AG10803 (cell line): ENCODE results near the gene STON1.
A peak's percentile ranks its signal among the peaks of the same experiment; 100 is the strongest.
"Not testable (repeated sequence)": the region's sequence is repeated elsewhere in the genome, so short reads cannot be mapped to it uniquely, and the experiment has no call there.

Experiments used
- DNase-seq: peaks from one replicate; pipeline ENCODE4 v3.0.0; 2010; ENCODE audit warnings: low read depth
- H3K4me3 ChIP-seq: 2 replicates; pipeline ENCODE4 v1.5.1; 2011; ENCODE audit warnings: mild to moderate bottlenecking, low read length, control low read depth
- CTCF ChIP-seq: conservative IDR thresholded peaks from 2 replicates; pipeline ENCODE4 v1.5.1; 2011; ENCODE audit warnings: mild to moderate bottlenecking, low read length, control low read depth, inconsistent platforms

The STON1 gene

GRCh38 chr2:48600204-48600813, 70.4 kb downstream of the STON1 start:
- TF ChIP-seq CTCF: peak; percentile 87
- peak; percentile 36 for DNase-seq
- no peak overlapping the region for H3K4me3 ChIP-seq

- H3K4me3 ChIP-seq: no peak overlapping the region
- no peak for TF ChIP-seq CTCF
- DNase-seq: peak; percentile 84
Observed at GRCh38 chr2:48600917-48601316, 71.0 kb downstream of the STON1 start.

GRCh38 chr2:48601349-48601748, 71.4 kb downstream of the STON1 start:
- TF ChIP-seq CTCF: peak; percentile 52
- DNase-seq: no peak

GRCh38 chr2:48605482-48606175, 75.7 kb downstream of the STON1 start:
- no peak overlapping the region for H3K4me3 ChIP-seq
- TF ChIP-seq CTCF: no peak
- no peak for DNase-seq

More at GRCh38 chr2:48601349-48601748, 71.4 kb downstream of the STON1 start:
- H3K4me3 ChIP-seq: no peak overlapping the region

GRCh38 chr2:48607307-48608014, 77.5 kb downstream of the STON1 start:
- TF ChIP-seq CTCF: no peak
- no peak overlapping the region for H3K4me3 ChIP-seq
- DNase-seq: peak; percentile 52

GRCh38 chr2:48613211-48613610, 83.3 kb downstream of the STON1 start:
- no peak overlapping the region for H3K4me3 ChIP-seq
- no peak for TF ChIP-seq CTCF
- no peak for DNase-seq

GRCh38 chr2:48614581-48614980, 84.6 kb downstream of the STON1 start:
- DNase-seq: not testable (repeated sequence)

More at GRCh38 chr2:48614581-48614980, 84.6 kb downstream of the STON1 start:
- H3K4me3 ChIP-seq: not testable (repeated sequence)
